ENCODE measurements around the gene JAM3.

JAM3 gene

DNA sequence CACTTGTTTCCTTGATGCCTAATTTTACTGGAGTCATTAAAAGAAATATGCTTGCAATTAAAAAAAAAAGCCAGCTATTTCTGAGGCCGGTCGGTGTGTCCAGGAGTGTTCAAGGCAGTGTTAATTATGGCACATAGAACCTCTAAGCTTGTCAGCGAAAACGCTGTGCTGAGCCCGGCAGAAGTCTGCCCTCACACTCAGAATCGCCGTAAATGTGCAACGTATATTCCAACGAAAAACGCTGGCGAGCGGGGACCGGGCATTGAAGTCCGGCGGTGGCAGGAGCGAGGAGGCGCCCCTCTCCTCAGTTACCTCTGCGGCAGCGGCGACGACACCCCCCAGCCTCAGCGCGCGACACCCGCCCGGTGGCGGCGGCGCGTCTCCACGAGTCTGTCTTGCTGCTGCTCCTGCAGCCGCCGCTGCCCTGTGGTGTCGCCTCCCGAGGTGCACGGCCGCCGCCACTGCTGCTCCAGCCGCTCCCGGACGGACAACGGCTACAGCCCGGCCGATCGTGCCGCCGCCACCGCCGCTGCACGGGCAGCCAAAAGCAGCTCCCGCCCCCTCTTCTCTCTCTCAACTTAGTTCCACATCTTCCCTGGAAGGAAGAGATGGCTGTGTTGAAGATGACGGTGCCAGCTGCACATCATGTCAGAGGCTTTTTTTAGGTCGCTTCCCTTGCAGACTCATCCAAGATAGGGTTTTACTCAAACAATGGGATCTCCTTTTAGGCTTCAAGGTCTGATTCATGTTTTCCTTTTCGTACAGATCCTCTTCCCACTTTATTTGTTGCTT, 56.0 kb downstream of the JAM3 start:
- Histone ChIP-seq H3K4me1 (ENCODE audit: low read length) (no peaks in the 10 kb centered on the region), H3K4me3 (ENCODE audit: low read length) (0 out of 2 replicates have a peak overlapping the region, but pooled peaks have one; percentile 4), H3K9ac (ENCODE audit: low read length) (no peak overlapping the region), H2AFZ (ENCODE audit: low read length) (no peak overlapping the region; the same call in 1 of the 2 replicates), H3K9me3 (replicated peaks; ENCODE audit: insufficient read depth, low read length) (no peaks in the 10 kb centered on the region), H3K79me2 (ENCODE audit: low read length) (no peaks in the 10 kb centered on the region), H4K20me1 (ENCODE audit: insufficient read depth, low read length) (no peaks in the 10 kb centered on the region), H3K27ac (ENCODE audit: low read length) (no peak overlapping the region), H3K9me2 (replicated peaks; ENCODE audit: insufficient read depth, low read length) (no peaks in the 10 kb centered on the region), H3K27me3 (replicated peaks; ENCODE audit: insufficient read depth, low read length) (no peaks in the 10 kb centered on the region; the same call in 1 of the 2 replicates), H3K36me3 (replicated peaks; ENCODE audit: insufficient read depth, low read length) (no peaks in the 10 kb centered on the region), H3F3A (ENCODE audit: insufficient read depth, low read length) (no peaks in the 10 kb centered on the region), H3K4me2 (ENCODE audit: low read depth, low read length) (peak overlapping the region; percentile 10; the same call in 1 of the 2 replicates)
- DNase-seq = peak; percentile 19
- TF ChIP-seq, protein P1, sequence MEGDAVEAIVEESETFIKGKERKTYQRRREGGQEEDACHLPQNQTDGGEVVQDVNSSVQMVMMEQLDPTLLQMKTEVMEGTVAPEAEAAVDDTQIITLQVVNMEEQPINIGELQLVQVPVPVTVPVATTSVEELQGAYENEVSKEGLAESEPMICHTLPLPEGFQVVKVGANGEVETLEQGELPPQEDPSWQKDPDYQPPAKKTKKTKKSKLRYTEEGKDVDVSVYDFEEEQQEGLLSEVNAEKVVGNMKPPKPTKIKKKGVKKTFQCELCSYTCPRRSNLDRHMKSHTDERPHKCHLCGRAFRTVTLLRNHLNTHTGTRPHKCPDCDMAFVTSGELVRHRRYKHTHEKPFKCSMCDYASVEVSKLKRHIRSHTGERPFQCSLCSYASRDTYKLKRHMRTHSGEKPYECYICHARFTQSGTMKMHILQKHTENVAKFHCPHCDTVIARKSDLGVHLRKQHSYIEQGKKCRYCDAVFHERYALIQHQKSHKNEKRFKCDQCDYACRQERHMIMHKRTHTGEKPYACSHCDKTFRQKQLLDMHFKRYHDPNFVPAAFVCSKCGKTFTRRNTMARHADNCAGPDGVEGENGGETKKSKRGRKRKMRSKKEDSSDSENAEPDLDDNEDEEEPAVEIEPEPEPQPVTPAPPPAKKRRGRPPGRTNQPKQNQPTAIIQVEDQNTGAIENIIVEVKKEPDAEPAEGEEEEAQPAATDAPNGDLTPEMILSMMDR (IDR thresholded peaks at IDR 0.05; ENCODE audit: low read length) = no peak
- TF ChIP-seq EZH2 (optimal IDR thresholded peaks at IDR 0.05; ENCODE audit: low read depth, low read length) = no peak
- TF ChIP-seq EZH2phosphoT487 (IDR thresholded peaks at IDR 0.05; ENCODE audit: low read length) = no peak

DNA sequence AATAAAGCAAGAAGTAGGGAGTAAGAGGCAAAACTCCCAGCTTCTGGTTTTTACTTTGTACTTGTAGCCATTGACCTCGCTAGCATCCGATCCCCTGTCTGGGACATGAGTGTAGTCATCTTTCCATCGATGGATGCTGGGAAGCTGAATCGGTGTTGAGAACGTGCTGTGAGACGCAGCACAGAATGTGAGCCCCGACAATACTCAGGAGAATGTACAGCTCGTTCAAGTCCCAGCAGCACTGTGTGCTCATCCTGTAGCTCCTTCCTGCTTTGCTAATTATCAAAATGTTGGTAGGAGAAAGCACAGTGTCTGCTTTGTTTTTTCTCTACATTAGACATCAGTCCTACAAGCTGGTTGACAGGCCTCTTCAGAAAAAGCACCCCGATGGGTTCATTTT, 56.6 kb downstream of the JAM3 start:
- Histone ChIP-seq H2AFZ (ENCODE audit: low read length) (no peak overlapping the region), H3K79me2 (ENCODE audit: low read length) (no peaks in the 10 kb centered on the region), H3K36me3 (replicated peaks; ENCODE audit: insufficient read depth, low read length) (no peaks in the 10 kb centered on the region), H3K27ac (ENCODE audit: low read length) (no peak overlapping the region), H3K9ac (ENCODE audit: low read length) (no peak overlapping the region), H3K4me3 (ENCODE audit: low read length) (no peak overlapping the region), H4K20me1 (ENCODE audit: insufficient read depth, low read length) (no peaks in the 10 kb centered on the region), H3F3A (ENCODE audit: insufficient read depth, low read length) (no peaks in the 10 kb centered on the region), H3K9me2 (replicated peaks; ENCODE audit: insufficient read depth, low read length) (no peaks in the 10 kb centered on the region), H3K27me3 (replicated peaks; ENCODE audit: insufficient read depth, low read length) (no peaks in the 10 kb centered on the region; the same call in 1 of the 2 replicates), H3K4me2 (ENCODE audit: low read depth, low read length) (no peak overlapping the region), H3K9me3 (replicated peaks; ENCODE audit: insufficient read depth, low read length) (no peaks in the 10 kb centered on the region), H3K4me1 (ENCODE audit: low read length) (no peaks in the 10 kb centered on the region)
- DNase-seq = no peak
- TF ChIP-seq, protein P1 (IDR thresholded peaks at IDR 0.05; ENCODE audit: low read length) = no peak
- TF ChIP-seq EZH2phosphoT487 (IDR thresholded peaks at IDR 0.05; ENCODE audit: low read length) (no peak), EZH2 (optimal IDR thresholded peaks at IDR 0.05; ENCODE audit: low read depth, low read length) (no peak)

DNA sequence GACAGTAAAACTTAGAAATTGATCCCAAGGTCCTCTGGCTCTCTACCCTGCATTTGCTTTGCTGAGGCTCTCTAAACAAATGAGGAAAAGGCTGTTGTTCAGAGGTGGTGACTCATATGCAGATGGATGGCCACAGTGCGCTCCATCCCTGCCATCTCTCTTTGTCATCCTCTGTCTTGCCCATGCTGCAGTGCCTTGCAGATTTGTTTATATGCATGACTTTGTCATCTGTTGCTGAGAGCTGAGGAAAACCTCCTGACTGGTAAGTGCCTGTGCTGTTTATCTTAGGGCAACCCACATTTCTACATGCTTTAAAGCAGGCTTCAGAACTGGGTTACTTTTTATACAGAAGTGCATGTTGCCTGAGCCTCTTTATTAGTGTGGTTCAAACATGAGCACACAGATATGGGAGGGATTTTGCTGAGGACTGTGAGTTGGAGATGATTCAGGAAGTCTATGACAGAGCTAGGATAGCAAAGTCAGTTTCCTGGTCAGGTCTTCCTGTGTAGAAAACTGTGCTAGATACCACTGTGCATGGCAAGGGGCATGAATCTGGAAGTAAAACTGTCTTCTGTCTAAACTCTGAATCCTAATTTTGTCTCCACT, 57.4 kb downstream of the JAM3 start:
- TF ChIP-seq EZH2phosphoT487 (IDR thresholded peaks at IDR 0.05; ENCODE audit: low read length) = no peak
- no peak for TF ChIP-seq EZH2 (optimal IDR thresholded peaks at IDR 0.05; ENCODE audit: low read depth, low read length)
- H3K4me2 ChIP-seq (ENCODE audit: low read depth, low read length) = no peak overlapping the region
- no peaks in the 10 kb centered on the region for H3K9me2 ChIP-seq (replicated peaks; ENCODE audit: insufficient read depth, low read length)
- H3K9ac ChIP-seq (ENCODE audit: low read length) = no peak overlapping the region
- no peaks in the 10 kb centered on the region for H3K79me2 ChIP-seq (ENCODE audit: low read length)
- H3K9me3 ChIP-seq (replicated peaks; ENCODE audit: insufficient read depth, low read length) = no peaks in the 10 kb centered on the region
- no peak overlapping the region for H3K4me3 ChIP-seq (ENCODE audit: low read length)
- no peak for DNase-seq
- no peaks in the 10 kb centered on the region for H3K36me3 ChIP-seq (replicated peaks; ENCODE audit: insufficient read depth, low read length)
- H3K27me3 ChIP-seq (replicated peaks; ENCODE audit: insufficient read depth, low read length) = no peaks in the 10 kb centered on the region; the same call in 1 of the 2 replicates
- H3K4me1 ChIP-seq (ENCODE audit: low read length) = no peaks in the 10 kb centered on the region
- H2AFZ ChIP-seq (ENCODE audit: low read length) = no peak overlapping the region
- H3K27ac ChIP-seq (ENCODE audit: low read length) = no peak overlapping the region
- H4K20me1 ChIP-seq (ENCODE audit: insufficient read depth, low read length) = no peaks in the 10 kb centered on the region
- H3F3A ChIP-seq (ENCODE audit: insufficient read depth, low read length) = no peaks in the 10 kb centered on the region
